Measurements from ENCODE around the gene CPLX1.

Gene CPLX1

GRCh38 chr4:854356-854755 lies 28.4 kb upstream of the CPLX1 start:
- no peak for DNase-seq

GRCh38 chr4:853416-853781 lies 27.5 kb upstream of the CPLX1 start:
- no peak for DNase-seq

- DNase-seq: no peak
Observed at GRCh38 chr4:851701-852430, 25.9 kb upstream of the CPLX1 start.

GRCh38 chr4:850323-850945 lies 24.5 kb upstream of the CPLX1 start:
- DNase-seq: no peak

GRCh38 chr4:849478-850175 lies 23.7 kb upstream of the CPLX1 start:
- no peak for DNase-seq

GRCh38 chr4:848803-849477 lies 23.0 kb upstream of the CPLX1 start:
- no peak for DNase-seq

- DNase-seq: no peak
Observed at GRCh38 chr4:848307-848691, 22.4 kb upstream of the CPLX1 start.

- no peak for DNase-seq
Observed at GRCh38 chr4:845836-846251, 19.9 kb upstream of the CPLX1 start.

GRCh38 chr4:845233-845835 lies 19.4 kb upstream of the CPLX1 start:
- DNase-seq: peak; percentile 21

GRCh38 chr4:844752-845232 lies 18.9 kb upstream of the CPLX1 start:
- DNase-seq: no peak

- DNase-seq: no peak
Observed at GRCh38 chr4:839675-840443, 13.9 kb upstream of the CPLX1 start.

GRCh38 chr4:837772-838171 lies 11.8 kb upstream of the CPLX1 start:
- no peak for DNase-seq

GRCh38 chr4:836750-837301 lies 10.9 kb upstream of the CPLX1 start:
- DNase-seq: no peak

GRCh38 chr4:836003-836511 lies 10.1 kb upstream of the CPLX1 start:
- no peak for DNase-seq

- DNase-seq: no peak
Observed at GRCh38 chr4:835148-836002, 9.4 kb upstream of the CPLX1 start.

GRCh38 chr4:834368-835147 lies 8.6 kb upstream of the CPLX1 start:
- DNase-seq: peak; percentile 21

- DNase-seq: peak; percentile 30
Observed at GRCh38 chr4:833731-834367, 7.9 kb upstream of the CPLX1 start.

- no peak for DNase-seq
Observed at GRCh38 chr4:833156-833555, 7.2 kb upstream of the CPLX1 start.

- DNase-seq: no peak
Observed at GRCh38 chr4:832536-832935, 6.6 kb upstream of the CPLX1 start.
